HPDE6-E6E7 (cell line): ENCODE results near the gene PSME4.
"Not testable (repeated sequence)": the region's sequence is repeated elsewhere in the genome, so short reads cannot be mapped to it uniquely, and the experiment has no call there.

ENCODE experiments used
- DNase-seq: peaks from one replicate; pipeline ENCODE4 v3.0.0; 2011; ENCODE audit warnings: missing footprints; ENCODE audit errors: extremely low spot score

The PSME4 gene

DNA sequence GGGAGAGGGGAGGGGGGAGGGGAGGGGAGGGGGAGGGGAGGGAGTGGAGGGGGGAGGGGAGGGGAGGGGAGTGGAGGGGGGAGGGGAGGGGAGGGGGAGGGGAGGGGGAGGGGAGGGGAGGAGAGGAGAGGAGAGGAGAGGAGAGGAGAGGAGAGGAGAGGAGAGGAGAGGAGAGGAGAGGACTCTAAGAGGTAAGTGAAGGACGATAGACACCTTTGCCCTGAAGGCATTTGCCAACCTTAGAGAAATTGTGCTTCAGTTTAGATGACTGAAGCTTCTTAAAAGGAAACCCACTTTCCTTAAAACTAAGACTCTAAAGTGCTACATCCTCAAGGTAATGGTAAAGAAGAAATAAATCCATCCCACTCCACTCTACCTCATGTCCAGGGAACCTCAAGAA is 130.2 kb downstream of the PSME4 start:
- no peak for DNase-seq

DNA sequence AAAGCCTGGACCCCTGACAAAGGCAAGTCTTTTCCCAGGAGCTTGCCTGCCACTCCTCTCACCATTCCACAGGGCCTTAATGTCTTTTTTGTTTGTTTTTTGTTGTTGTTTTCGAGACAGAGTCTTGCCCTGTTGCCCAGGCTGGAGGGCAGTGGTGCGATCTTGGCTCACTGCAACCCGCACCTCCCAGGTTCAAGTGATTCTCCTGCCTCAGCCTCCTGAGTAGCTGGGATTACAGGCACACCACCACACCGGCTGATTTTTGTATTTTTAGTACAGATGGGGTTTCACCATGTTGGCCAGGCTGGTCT is 140.9 kb downstream of the PSME4 start:
- not testable (repeated sequence) for DNase-seq

DNA sequence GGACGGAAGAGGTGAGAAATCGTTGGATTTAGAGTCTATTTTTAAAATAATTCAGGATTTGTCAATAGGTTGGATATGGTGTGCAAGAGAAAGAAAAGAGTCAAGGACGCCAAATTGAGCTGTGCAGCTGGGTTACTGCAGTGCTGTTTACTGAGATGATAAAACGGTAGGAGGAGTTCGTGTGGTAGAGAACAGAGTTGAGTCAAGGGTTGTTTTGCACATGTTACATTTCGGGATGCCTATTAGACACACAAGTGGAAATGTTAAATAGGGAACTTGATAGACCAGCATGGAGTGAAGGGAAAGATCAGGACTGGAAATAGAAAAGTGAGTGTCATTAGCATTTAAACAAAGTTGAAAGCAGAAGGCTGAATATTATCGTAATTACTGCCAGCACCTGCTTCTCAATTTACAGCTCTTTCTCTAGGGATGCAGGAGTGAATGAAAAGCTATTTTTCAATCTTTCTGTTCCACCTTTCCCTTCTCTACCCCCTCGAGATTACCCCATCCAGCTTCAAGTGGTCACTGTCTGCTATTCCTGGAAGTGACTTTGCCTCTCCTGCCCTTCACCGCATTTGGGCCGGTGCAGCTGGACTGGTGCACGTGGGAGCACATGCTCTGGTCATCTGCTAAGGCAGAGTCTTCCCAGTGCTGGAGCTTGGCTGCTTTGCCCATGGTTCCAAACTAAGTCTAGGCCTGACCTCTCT is 141.4 kb downstream of the PSME4 start:
- no peak for DNase-seq

DNA sequence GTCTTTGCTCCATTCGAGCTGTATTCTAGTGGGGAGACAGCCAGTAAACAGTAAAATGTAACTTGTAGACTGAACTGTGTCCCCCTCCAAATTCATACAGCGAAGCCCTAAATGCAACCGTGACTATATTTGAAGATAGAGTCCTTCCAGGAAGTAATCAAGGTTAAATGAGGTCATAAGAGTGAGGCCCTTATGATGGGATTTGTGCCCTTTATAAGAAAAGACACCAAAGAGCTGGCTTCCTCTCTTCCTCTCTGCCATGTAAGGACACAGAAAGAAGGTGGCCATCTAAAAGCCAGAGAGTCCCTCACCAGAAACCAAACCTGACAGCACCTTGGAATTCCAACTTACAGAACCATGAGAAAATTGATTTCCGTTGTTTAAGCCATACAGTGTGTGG is 142.5 kb downstream of the PSME4 start:
- no peak for DNase-seq

DNA sequence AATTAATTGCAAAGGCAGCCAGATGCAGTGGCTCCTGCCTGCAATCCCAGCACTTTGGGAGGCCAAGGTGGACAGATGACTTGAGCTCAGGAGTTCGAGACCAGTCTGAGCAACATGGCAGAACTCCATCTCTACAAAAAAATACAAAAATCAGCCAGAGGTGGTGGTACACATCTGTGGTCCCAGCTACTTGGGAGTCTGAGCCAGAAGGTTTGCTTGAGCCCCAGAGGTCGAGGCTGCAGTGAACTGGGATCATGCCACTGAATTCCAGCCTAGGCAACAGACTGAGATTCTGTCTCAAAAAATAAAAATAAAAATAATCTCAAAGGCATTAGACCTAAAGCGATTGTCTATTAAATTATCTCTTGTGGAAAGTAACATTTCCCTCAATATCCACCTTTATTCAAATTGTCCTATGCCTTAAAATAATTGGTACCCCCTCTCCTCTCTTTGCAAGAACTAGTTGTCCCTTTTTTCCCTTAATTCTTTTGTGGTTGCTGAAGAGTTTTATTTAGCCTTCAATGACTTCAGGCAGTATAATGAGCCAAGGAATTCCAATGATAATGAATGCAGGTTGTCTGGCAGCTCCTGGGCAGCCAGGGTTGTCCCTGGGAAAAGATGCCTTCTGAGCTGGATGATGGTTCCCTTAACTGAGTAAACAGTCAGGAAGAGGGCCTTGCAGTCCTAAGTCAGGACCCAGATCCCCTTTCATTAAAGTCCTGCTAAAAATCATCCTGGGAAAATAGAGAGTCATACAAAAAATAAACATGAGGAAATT is 143.2 kb downstream of the PSME4 start:
- no peak for DNase-seq

DNA sequence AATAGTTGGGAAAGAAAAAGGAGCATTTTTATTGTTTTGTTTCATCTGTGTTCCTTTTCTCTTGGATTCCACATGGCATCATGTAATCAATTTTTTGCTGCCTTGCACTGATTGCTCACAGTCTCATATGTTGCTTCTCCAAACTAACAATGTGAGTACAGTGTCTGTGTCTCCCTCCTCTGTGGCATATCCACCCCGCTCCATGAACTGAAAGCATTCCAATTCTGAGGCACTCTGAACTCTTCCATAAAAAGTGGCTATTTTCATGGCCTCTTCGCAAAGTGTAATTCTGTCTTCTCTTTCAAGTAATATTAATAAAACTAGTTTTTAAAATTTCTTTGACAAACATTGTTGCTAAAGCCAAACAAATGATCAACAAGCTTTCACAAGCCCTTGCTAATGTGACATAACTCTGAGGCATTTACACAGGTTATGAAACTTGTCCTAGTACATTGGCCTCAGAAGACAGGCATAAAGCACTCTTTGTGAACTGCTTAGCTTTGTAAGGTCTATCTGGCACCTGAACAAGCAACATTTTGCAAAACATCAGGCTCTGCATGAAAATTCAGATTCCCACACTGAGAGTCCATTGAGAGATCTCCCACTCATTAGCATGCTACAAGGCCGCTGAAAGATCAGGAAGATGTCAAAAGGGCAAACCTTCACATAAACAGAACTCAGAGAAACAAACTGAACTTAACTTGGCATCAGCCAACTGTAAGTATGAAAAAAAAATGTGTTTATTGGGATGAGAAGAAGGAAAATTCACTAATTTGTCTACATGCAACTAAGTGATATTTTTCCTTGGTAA is 144.0 kb downstream of the PSME4 start:
- no peak for DNase-seq

DNA sequence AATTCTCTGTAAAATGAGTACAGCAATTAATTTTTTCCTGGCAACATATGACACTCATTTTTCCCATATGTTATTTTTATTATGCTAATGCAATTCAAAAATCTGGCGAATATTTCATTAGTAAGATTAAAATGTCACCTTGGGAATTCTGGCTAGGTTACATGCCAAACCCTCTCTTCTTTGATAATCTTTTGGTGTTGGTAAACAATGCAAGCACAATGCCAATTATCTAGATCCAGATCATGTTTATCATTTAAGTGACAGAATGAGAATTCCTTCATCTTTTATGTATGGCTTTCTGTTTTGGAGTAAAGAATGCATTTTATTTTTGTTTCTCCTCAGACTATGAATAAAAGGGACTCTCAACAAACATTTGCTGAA is 144.8 kb downstream of the PSME4 start:
- DNase-seq = no peak

DNA sequence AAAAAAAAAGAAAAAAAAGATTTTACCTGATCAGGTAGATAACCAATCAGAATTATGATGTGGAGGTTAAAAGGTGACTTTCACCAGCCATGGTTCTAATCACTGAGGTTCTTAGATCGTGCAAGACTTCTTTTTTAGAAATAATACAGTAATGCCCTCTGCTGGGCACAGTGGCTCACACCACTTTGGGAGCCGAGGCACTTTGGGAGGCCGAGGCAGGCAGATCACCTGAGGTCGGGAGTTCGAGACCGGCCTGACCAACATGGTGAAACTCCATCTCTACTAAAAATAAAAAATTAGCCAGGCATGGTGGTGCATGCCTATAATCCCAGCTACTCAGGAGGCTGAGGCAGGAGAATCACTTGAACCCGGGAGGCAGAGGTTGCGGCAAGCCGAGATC is 147.2 kb downstream of the PSME4 start:
- DNase-seq = not testable (repeated sequence)

DNA sequence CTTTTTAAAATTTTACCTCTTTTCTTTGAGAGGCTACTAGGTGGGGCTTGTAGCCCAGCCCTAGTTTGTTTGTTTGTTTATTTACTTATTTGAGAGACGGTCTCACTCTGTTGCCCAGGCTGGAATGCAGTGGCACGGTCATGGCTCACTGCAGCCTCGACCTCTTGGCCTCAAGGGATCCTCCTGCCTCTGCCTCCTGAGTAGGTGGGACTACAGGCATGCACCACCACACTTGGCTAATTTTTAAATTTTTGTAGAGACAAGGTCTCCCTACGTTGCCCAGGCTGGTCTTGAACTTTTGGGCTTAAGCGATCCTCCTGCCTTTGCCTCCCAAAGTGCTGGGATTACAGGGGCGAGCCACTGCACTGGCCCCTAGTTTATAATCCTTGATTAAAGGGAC is 149.0 kb downstream of the PSME4 start:
- no peak for DNase-seq

DNA sequence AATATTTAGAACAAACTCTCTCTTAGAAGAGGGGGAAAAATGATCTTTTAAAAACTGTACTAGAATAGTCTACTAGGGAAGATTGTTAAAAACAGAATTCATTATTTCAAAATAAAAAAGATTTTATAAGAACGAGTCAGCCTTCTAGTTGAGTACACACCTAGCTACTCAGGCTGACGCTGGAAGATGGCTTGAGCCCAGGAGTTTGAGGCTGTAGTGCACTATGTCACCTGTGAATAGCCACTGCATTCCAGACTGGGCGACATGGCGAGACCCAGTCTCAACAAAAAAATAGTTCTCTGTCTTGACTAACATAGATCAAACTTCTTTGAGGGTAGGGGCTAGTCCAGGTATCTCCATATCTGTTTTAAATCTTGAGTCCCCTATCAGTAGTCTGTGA is 150.1 kb downstream of the PSME4 start:
- no peak for DNase-seq

DNA sequence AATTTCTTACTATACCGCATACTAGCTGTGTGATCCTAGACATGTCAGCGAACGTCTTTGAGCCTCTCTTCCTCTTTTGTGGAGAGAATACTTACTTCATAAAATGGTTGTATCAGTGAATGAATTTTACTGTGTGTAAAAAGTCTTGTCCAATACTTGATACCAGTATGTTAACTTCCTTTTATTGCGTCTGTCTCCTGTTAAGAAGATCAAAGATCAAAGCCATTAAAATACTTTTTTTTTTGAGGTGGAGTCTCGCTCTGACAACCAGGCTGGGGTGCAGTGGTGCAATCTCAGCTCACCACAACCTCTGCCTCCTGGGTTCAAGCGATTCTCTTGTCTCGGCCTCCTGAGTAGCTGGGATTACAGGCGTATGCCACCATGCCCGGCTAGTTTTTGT is 150.7 kb downstream of the PSME4 start:
- DNase-seq = no peak

DNA sequence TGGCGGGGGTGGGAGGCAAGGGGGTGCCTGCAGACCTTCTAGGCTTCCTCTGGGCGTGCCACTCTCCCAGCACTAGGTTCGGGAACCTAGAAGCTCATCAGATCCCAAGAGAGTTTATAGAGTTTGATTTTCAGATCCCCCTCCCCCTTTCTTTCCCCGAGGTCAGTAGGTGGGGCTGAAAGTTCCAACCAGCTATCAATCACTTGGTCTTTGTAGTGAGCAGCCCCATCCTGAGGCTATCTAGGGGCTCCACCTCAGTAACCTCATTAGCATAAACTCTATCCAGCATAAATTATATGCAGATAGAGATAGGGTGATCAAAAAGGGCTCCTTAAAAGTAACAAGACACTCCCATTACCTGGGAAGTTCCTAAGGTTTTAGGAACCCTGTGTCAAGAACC is 151.2 kb downstream of the PSME4 start:
- no peak for DNase-seq

DNA sequence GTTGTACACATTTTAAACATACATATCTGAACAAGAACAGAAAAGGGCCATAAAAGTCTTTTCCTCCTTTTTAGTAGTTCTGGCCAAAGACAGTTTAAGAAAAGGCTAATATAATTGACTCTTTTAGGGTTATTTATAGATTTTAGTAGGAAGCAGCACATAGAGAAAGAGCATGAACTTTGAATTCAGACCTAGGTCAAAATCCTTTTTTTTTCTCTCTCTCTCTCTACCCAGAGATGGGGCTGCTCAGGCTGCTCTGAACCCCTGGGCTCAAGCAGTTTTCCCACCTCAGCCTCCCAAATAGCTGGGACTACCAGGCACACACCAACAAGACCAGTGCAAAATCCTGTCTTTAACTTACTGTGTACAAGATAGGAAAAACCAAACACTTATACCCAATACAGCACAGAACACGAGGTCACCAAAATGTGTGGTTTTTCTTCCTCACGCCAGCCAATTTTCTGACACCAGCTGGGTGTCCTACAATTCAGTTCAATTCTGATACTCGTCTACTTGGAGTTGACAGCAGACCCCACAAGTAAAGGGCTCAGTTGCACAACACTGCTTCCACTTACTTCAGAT is 151.8 kb downstream of the PSME4 start:
- no peak for DNase-seq
